Left ventricle myocardium superior (tissue), 1 donor: ENCODE measurements around the gene DPH3. TPM values are rescaled to one million over a fixed set of nuclear protein-coding genes. Genes with fewer than 3 reads are reported as not detected.

Experiments
- ATAC-seq: fragments of 200-7000 bp; cut with Tn5 transposase; one replicate; pipeline ENCODE4 v1.9.1; 2020; ENCODE audit warnings: mild to moderate bottlenecking, moderate library complexity
- DNase-seq: peaks from one replicate; pipeline ENCODE4 v3.0.0-alpha.2; 2020
- intact Hi-C: fragments of 100-400 bp; cut with micrococcal nuclease; formaldehyde crosslinking; loops from one replicate; pipeline ENCODE4 v1.11.0; 2022
- total RNA-seq: library from RNA; stranded (reverse); fragmentation: NEBNext Ultra II Directional; extraction: Animal tissue kit (Norgen Biotek cat#: 25700); gene quantifications from one replicate; pipeline ENCODE4 v1.2.1, GENCODE V29; 2021
- donor health status: DM: no; HTN: yes; CAD: no; lungs with severe emphysema.

DPH3 gene
- total RNA-seq, 1 donor from 2014 or later, result 18.2 TPM

DNA sequence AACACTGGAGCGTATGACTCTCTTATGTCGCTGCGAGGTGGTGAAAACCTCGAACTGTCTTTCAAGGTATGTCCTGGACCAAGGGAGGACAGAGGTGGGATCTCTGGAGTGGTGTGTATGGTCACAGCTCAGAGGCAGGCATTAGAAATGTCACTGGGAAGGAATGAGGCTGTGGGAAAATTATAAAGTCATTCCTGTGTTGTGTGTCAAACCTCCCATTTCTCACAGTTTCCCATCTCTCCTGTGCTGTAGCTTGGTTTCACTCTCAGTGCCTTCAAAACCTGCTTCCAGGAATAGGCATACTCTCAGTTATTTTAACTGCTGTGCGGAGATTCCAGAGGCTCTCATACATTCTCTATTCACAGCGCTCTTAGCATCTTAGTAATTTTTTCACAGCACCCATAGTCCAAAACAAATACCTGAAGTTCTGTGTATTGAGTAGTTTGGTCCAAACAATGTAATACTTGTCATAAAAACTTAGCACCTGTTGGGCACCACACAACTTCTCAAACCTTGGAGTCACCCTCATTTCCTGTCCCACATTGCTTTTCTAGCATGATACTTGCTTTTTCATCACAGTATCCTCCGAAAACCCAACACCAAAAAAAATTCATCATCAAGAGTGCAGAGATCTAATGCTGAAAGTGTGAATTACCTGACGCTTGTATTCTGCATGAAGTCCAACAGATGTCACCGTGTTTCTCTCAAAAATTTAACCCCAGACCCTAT, 53.4 kb downstream of the DPH3 start:
- DNase-seq (no peak), ATAC-seq (no peak)
- intact Hi-C loops, result no loop called here

Other genes with a start within 250 kb of the DPH3 start
- gene GALNT15, start 90.3 kb downstream of the DPH3 start, total RNA-seq, result 7.0 TPM
- gene OXNAD1, start 269 bp upstream of the DPH3 start, total RNA-seq, result 15.4 TPM
- 25.0 TPM for gene RFTN1, start 248.8 kb upstream of the DPH3 start, total RNA-seq